NCI-H1694 treated with DMSO at 0.1 percent for 48 hours (cell line): ENCODE measurements around the gene SOX8.
"Not testable (repeated sequence)": the region's sequence is repeated elsewhere in the genome, so short reads cannot be mapped to it uniquely, and the experiment has no call there.

ENCODE experiments used
- DNase-seq: peaks from one replicate; lab custom pipeline; 2025; lab: John Stamatoyannopoulos, UW

The SOX8 gene

GRCh38 chr16:955766-956165, 25.8 kb upstream of the SOX8 start:
- not testable (repeated sequence) for DNase-seq

GRCh38 chr16:959232-960040, 22.1 kb upstream of the SOX8 start:
- no peak for DNase-seq

GRCh38 chr16:962366-962765, 19.2 kb upstream of the SOX8 start:
- no peak for DNase-seq

GRCh38 chr16:962901-963814, 18.4 kb upstream of the SOX8 start:
- DNase-seq = no peak

GRCh38 chr16:963913-964312, 17.7 kb upstream of the SOX8 start:
- no peak for DNase-seq

GRCh38 chr16:964356-965035, 17.1 kb upstream of the SOX8 start:
- no peak for DNase-seq

- DNase-seq = no peak
Observed at GRCh38 chr16:965036-965395, 16.6 kb upstream of the SOX8 start.

GRCh38 chr16:965487-965886, 16.1 kb upstream of the SOX8 start:
- DNase-seq = no peak

- DNase-seq = no peak
Observed at GRCh38 chr16:966035-966434, 15.5 kb upstream of the SOX8 start.

GRCh38 chr16:966505-966904, 15.1 kb upstream of the SOX8 start:
- DNase-seq = no peak

GRCh38 chr16:967077-967541, 14.5 kb upstream of the SOX8 start:
- no peak for DNase-seq

- DNase-seq = no peak
Observed at GRCh38 chr16:967546-968295, 13.8 kb upstream of the SOX8 start.

GRCh38 chr16:968620-969019, 12.9 kb upstream of the SOX8 start:
- DNase-seq = no peak

GRCh38 chr16:969508-970385, 11.8 kb upstream of the SOX8 start:
- no peak for DNase-seq

GRCh38 chr16:970386-970765, 11.2 kb upstream of the SOX8 start:
- DNase-seq = no peak

- DNase-seq = no peak
Observed at GRCh38 chr16:970766-971581, 10.6 kb upstream of the SOX8 start, which contains the start of gene LMF1. Gene LMF1, minus strand, starts transcription at chr16:970984. Its CDS starts 4 bp downstream, at chr16:970980.

GRCh38 chr16:971582-971905, 10.0 kb upstream of the SOX8 start:
- DNase-seq = no peak

GRCh38 chr16:971981-972315, 9.6 kb upstream of the SOX8 start:
- no peak for DNase-seq

- no peak for DNase-seq
Observed at GRCh38 chr16:972316-973002, 9.1 kb upstream of the SOX8 start.

- DNase-seq = no peak
Observed at GRCh38 chr16:973366-973765, 8.2 kb upstream of the SOX8 start.
